GM10248 (cell line): ENCODE results near the gene CHRNA7.

Experiments used
- CTCF ChIA-PET: fragments of 300-600 bp; sonication (Branson Sonifier 250); formaldehyde crosslinking; extraction: SDS; loops from one replicate; lab custom pipeline; 2021; ENCODE audit warnings: antibody characterized with exemption; lab: Yijun Ruan, JAX
- POLR2A ChIA-PET: fragments of 350-650 bp; sonication (Branson Sonifier 250); formaldehyde crosslinking; extraction: SDS; loops from one replicate; lab custom pipeline; 2020; ENCODE audit warnings: antibody characterized with exemption; lab: Yijun Ruan, JAX
- DNase-seq: peaks from one replicate; pipeline ENCODE4 v3.0.0; 2012; ENCODE audit errors: extremely low spot score
- CTCF ChIP-seq: IDR thresholded peaks from 2 replicates; pipeline ENCODE4 v1.5.1; 2012; ENCODE audit warnings: mild to moderate bottlenecking, low read depth; ENCODE audit errors: extremely low read depth, missing control alignments, control extremely low read depth

Gene CHRNA7

GRCh38 chr15:32104061-32104995, 74.0 kb downstream of the CHRNA7 start:
- no peak for TF ChIP-seq CTCF
- ChIA-PET POLR2A (no interaction called here), CTCF (no interaction called here)
- DNase-seq = no peak

GRCh38 chr15:32105258-32106241, 75.2 kb downstream of the CHRNA7 start:
- ChIA-PET CTCF (no interaction called here), POLR2A (no interaction called here)
- DNase-seq = no peak
- TF ChIP-seq CTCF = no peak

- DNase-seq = no peak
- CTCF ChIA-PET = no interaction called here
- TF ChIP-seq CTCF = no peak
- POLR2A ChIA-PET = no interaction called here
These were observed 76.4 kb downstream of the CHRNA7 start for GRCh38 chr15:32106401-32107381.

GRCh38 chr15:32107477-32108080, 77.3 kb downstream of the CHRNA7 start:
- ChIA-PET POLR2A (no interaction called here), CTCF (no interaction called here)
- DNase-seq = no peak
- no peak for TF ChIP-seq CTCF

GRCh38 chr15:32108661-32109060, 78.3 kb downstream of the CHRNA7 start:
- CTCF ChIA-PET = no interaction called here
- POLR2A ChIA-PET = no interaction called here
- TF ChIP-seq CTCF = no peak
- DNase-seq = no peak

- POLR2A ChIA-PET = no interaction called here
- CTCF ChIA-PET = no interaction called here
- DNase-seq = no peak
These were observed 81.8 kb downstream of the CHRNA7 start for GRCh38 chr15:32112101-32112500.

More at GRCh38 chr15:32112101-32112500, 81.8 kb downstream of the CHRNA7 start:
- TF ChIP-seq CTCF = no peak
